Stimulated activated CD4-positive, alpha-beta T cell treated with anti-CD3 and anti-CD28 coated beads, Interleukin-2, amount 100 ng/mL, for 24 hours (primary cell): ENCODE results near the gene ATP6V0B.
A peak's percentile ranks its signal among the peaks of the same experiment; 100 is the strongest.

Experiments
- DNase-seq, 2 donors: peaks; one replicate each; pipeline ENCODE4 v3.0.0-alpha.2; 2020

Gene ATP6V0B

GRCh38 chr1:43987159-43987902 lies 12.6 kb downstream of the ATP6V0B start:
- no peak for DNase-seq

- peak in 1 of 2 donors; percentile 15 for DNase-seq
Measured at GRCh38 chr1:43990271-43991199, 15.8 kb downstream of the ATP6V0B start.

- DNase-seq: no peak
Measured at GRCh38 chr1:43991200-43991475, 16.4 kb downstream of the ATP6V0B start.

- peak; percentile 83 to 84 for DNase-seq
Measured at GRCh38 chr1:43991476-43992231, 16.9 kb downstream of the ATP6V0B start, which contains the start of gene CCDC24. TSS of gene CCDC24 (plus strand) at chr1:43991599. CDS start at chr1:43991879, 280 bp downstream.

- DNase-seq: no peak
Measured at GRCh38 chr1:43992232-43992995, 17.7 kb downstream of the ATP6V0B start.

- no peak for DNase-seq
Measured at GRCh38 chr1:43993206-43993914, 18.6 kb downstream of the ATP6V0B start.

GRCh38 chr1:43994071-43994470 lies 19.3 kb downstream of the ATP6V0B start:
- no peak for DNase-seq

GRCh38 chr1:43994794-43995790 lies 20.3 kb downstream of the ATP6V0B start:
- peak in 1 of 2 donors; percentile 25 for DNase-seq

GRCh38 chr1:43995984-43996732 lies 21.4 kb downstream of the ATP6V0B start:
- no peak for DNase-seq

GRCh38 chr1:43996733-43997115 lies 22.0 kb downstream of the ATP6V0B start:
- DNase-seq: no peak

- no peak for DNase-seq
Measured at GRCh38 chr1:43997295-43997999, 22.7 kb downstream of the ATP6V0B start.

- DNase-seq: no peak
Measured at GRCh38 chr1:43998000-43998378, 23.2 kb downstream of the ATP6V0B start.

GRCh38 chr1:43999455-43999854 lies 24.7 kb downstream of the ATP6V0B start:
- DNase-seq: no peak

GRCh38 chr1:44000122-44000665 lies 25.4 kb downstream of the ATP6V0B start:
- DNase-seq: no peak

GRCh38 chr1:44002165-44002564 lies 27.4 kb downstream of the ATP6V0B start:
- no peak for DNase-seq

GRCh38 chr1:44002606-44003157 lies 27.9 kb downstream of the ATP6V0B start:
- DNase-seq: no peak

- DNase-seq: no peak
Measured at GRCh38 chr1:44008259-44008658, 33.5 kb downstream of the ATP6V0B start.

- DNase-seq: no peak
Measured at GRCh38 chr1:44010935-44011471, 36.2 kb downstream of the ATP6V0B start.
